Upper lobe of left lung (tissue), 4 donors: Measurements from ENCODE around the gene CARD10.

Source experiments
- CTCF ChIP-seq, 6 experiments: fragments of 450-650 bp in 4 of 6; fragments of 200-600 bp in 2 of 6; sonication (generic) in 2 of 6; IDR thresholded peaks; one replicate each; pipeline ENCODE4 v1.5.1; 2016 to 2019; ENCODE audit warnings: antibody characterized with exemption in 6 of 6
- EP300 ChIP-seq, 4 donors: sonication (generic); formaldehyde crosslinking; IDR thresholded peaks; one replicate each; pipeline ENCODE4 v1.5.1; 2017; ENCODE audit warnings: antibody characterized with exemption in 4 of 4, control low read depth in 2 of 4
- POLR2A ChIP-seq, 4 donors: fragments of 450-650 bp; IDR thresholded peaks; one replicate each; pipeline ENCODE4 v1.5.1; 2016 to 2017; ENCODE audit warnings: antibody characterized with exemption in 4 of 4, mild to moderate bottlenecking in 2 of 4
- POLR2AphosphoS5 ChIP-seq, 2 donors: sonication (generic); formaldehyde crosslinking; IDR thresholded peaks; one replicate each; pipeline ENCODE4 v1.5.1; 2017; ENCODE audit warnings: antibody characterized with exemption in 2 of 2

- TF ChIP-seq CTCF (IDR thresholded peaks at IDR 0.05) = peak; percentile 30 to 54 (median 35)
- TF ChIP-seq POLR2AphosphoS5 (IDR thresholded peaks at IDR 0.05) = no peak
- no peak for TF ChIP-seq POLR2A (IDR thresholded peaks at IDR 0.05)
- no peak for TF ChIP-seq EP300 (IDR thresholded peaks at IDR 0.05)
Measured at GRCh38 chr22:37472418-37473006, 46.7 kb downstream of the CARD10 start.
